Measurements from ENCODE around the gene USP13.

USP13 gene

GRCh38 chr3:179822296-179822695 is 169.5 kb downstream of the USP13 start:
- H3K4me3 Mint-ChIP-seq: no peak overlapping the region
- H3K27ac Mint-ChIP-seq: no peak overlapping the region
- H3K36me3 Mint-ChIP-seq: no peaks in the 10 kb centered on the region
- H3K9me3 Mint-ChIP-seq: no peaks in the 10 kb centered on the region
- peaks cover 8% of the 10 kb centered on the region for H3K27me3 Mint-ChIP-seq
- H3K4me1 Mint-ChIP-seq: no peaks in the 10 kb centered on the region

GRCh38 chr3:179825527-179826246 is 172.8 kb downstream of the USP13 start:
- Mint-ChIP-seq H3K4me1 (no peaks in the 10 kb centered on the region), H3K9me3 (no peaks in the 10 kb centered on the region), H3K4me3 (no peak overlapping the region), H3K27ac (no peak overlapping the region), H3K27me3 (peaks cover 11% of the 10 kb centered on the region), H3K36me3 (no peaks in the 10 kb centered on the region)

DNA sequence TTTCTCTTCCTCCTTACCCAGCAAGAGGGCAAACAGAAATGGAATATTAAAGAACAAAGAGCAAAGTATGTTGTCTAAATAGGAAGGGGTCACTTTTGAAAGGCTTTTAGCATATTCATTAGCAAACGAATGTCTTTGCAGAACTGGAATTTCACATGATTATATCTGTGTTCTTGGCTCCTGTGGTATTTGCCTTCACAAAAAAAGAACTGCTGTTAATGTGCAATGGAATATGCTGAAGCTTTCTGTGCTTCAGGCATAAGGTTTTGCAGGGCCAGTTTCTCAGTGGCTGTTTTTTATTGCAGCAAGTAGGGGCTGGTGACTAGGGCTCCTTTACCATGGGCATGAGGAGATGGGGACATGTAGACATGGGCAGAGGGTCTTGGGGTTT is 173.4 kb downstream of the USP13 start:
- no peak overlapping the region for H3K27ac Mint-ChIP-seq
- no peak overlapping the region for H3K4me3 Mint-ChIP-seq
- no peaks in the 10 kb centered on the region for H3K4me1 Mint-ChIP-seq
- no peaks in the 10 kb centered on the region for H3K36me3 Mint-ChIP-seq
- H3K9me3 Mint-ChIP-seq: no peaks in the 10 kb centered on the region
- H3K27me3 Mint-ChIP-seq: peaks cover 11% of the 10 kb centered on the region

- no peak overlapping the region for H3K27ac Mint-ChIP-seq
- no peak overlapping the region for H3K4me3 Mint-ChIP-seq
- no peaks in the 10 kb centered on the region for H3K4me1 Mint-ChIP-seq
- H3K36me3 Mint-ChIP-seq: no peaks in the 10 kb centered on the region
- no peaks in the 10 kb centered on the region for H3K9me3 Mint-ChIP-seq
- H3K27me3 Mint-ChIP-seq: peaks cover 10% of the 10 kb centered on the region
Observed at GRCh38 chr3:179828738-179829137, 175.9 kb downstream of the USP13 start.

- Mint-ChIP-seq H3K4me3 (no peak overlapping the region), H3K27me3 (peaks cover 10% of the 10 kb centered on the region), H3K9me3 (no peaks in the 10 kb centered on the region), H3K4me1 (no peaks in the 10 kb centered on the region), H3K36me3 (no peaks in the 10 kb centered on the region), H3K27ac (no peak overlapping the region)
Observed at GRCh38 chr3:179829401-179829800, 176.6 kb downstream of the USP13 start.

GRCh38 chr3:179832333-179832854 is 179.6 kb downstream of the USP13 start:
- Mint-ChIP-seq H3K4me1 (no peaks in the 10 kb centered on the region), H3K27me3 (peaks cover 10% of the 10 kb centered on the region), H3K36me3 (no peaks in the 10 kb centered on the region), H3K4me3 (no peak overlapping the region), H3K27ac (no peak overlapping the region), H3K9me3 (no peaks in the 10 kb centered on the region)

GRCh38 chr3:179833294-179833693 is 180.5 kb downstream of the USP13 start:
- no peaks in the 10 kb centered on the region for H3K9me3 Mint-ChIP-seq
- no peaks in the 10 kb centered on the region for H3K36me3 Mint-ChIP-seq
- no peak overlapping the region for H3K27ac Mint-ChIP-seq
- H3K4me1 Mint-ChIP-seq: no peaks in the 10 kb centered on the region
- peaks cover 12% of the 10 kb centered on the region for H3K27me3 Mint-ChIP-seq
- no peak overlapping the region for H3K4me3 Mint-ChIP-seq

DNA sequence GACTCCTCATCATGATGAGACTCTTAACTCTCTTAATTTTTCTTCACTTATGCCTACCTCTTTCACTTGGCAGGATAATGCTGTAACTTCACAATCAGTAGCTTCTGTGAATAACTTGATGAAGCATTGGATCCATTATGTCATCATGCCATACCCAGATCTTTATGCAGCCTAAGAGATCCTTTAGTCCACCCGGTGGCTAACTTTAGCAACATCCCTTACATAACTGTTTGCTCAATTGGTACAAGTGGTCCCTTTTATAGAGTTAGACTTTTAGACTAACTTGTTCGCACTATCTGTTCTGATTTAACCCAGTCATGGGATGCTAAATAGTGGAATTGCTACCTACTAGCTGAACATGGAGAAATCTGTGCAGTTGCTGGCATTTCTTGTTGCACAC is 184.5 kb downstream of the USP13 start:
- Mint-ChIP-seq H3K36me3 (no peaks in the 10 kb centered on the region), H3K4me3 (no peak overlapping the region)

More for the DNA sequence above, 184.5 kb downstream of the USP13 start:
- Mint-ChIP-seq H3K9me3 (no peaks in the 10 kb centered on the region), H3K27me3 (peaks cover 5% of the 10 kb centered on the region), H3K4me1 (no peaks in the 10 kb centered on the region), H3K27ac (no peak overlapping the region)

Data from activated naive CD4-positive, alpha-beta T cell treated with anti-CD3 and anti-CD28 coated beads, Interleukin-2, amount 50 U/mL, for 24 hours (primary cell).